Activated CD4-positive, alpha-beta memory T cell treated with anti-CD3 and anti-CD28 coated beads, Interleukin-2, amount 10 ng/mL, durations not matched to agents 7 days and 5 days (primary cell): Measurements from ENCODE around the gene MBD5. TPM values are rescaled to one million over a fixed set of nuclear protein-coding genes. Genes with fewer than 3 reads are reported as not detected.

ENCODE experiments used
- CTCF ChIA-PET: fragments of 350-600 bp; sonication (Branson Sonifier 250); formaldehyde crosslinking; loops from one replicate; lab custom pipeline; 2021; ENCODE audit warnings: antibody characterized with exemption, inconsistent platforms; lab: Charles Lee
- POLR2A ChIA-PET: fragments of 350-600 bp; sonication (Branson Sonifier 250); formaldehyde crosslinking; loops from one replicate; lab custom pipeline; 2021; ENCODE audit warnings: antibody characterized with exemption; lab: Charles Lee
- DNase-seq: peaks from one replicate; pipeline ENCODE4 v3.0.0-alpha.2; 2020
- H3K27ac Mint-ChIP-seq: one replicate; pipeline ENCODE4 v1.8.0; 2021; ENCODE audit warnings: mild to moderate bottlenecking, mixed read lengths
- H3K27me3 Mint-ChIP-seq: one replicate; pipeline ENCODE4 v1.8.0; 2021; ENCODE audit warnings: mixed read lengths
- H3K36me3 Mint-ChIP-seq: one replicate; pipeline ENCODE4 v1.8.0; 2021; ENCODE audit warnings: low read depth, mixed read lengths
- H3K4me1 Mint-ChIP-seq: one replicate; pipeline ENCODE4 v1.8.0; 2021; ENCODE audit warnings: mixed read lengths
- H3K4me3 Mint-ChIP-seq: one replicate; pipeline ENCODE4 v1.8.0; 2021; ENCODE audit warnings: mild to moderate bottlenecking, mixed read lengths
- H3K9me3 Mint-ChIP-seq: one replicate; pipeline ENCODE4 v1.8.0; 2021; ENCODE audit warnings: mixed read lengths
- total RNA-seq, 2 experiments: library from RNA; stranded (reverse); gene quantifications; one replicate each; pipeline ENCODE4 v1.2.3, GENCODE V29; 2021

MBD5 gene
- total RNA-seq, 2 experiments from 2014 or later = 30.7 to 35.8 TPM

DNA sequence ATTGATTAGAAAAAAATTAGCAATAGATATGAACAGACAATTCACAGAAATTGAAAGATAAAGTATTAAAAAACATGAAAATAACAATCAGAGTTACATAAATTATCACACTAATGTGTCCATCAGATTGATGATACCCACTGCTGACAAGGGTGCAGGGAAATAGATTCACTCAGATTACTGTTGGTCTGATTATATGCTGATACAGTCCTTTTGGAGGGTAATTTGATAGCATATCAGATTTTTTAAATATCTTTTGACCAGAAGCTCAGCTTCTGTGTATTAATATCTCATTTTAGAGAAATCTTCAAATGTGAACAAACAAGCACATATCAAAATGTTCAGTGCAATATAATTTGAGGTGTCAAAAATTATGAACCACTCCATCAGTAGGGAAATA, 465.8 kb downstream of the MBD5 start:
- no peak overlapping the region for H3K4me3 Mint-ChIP-seq
- H3K27ac Mint-ChIP-seq = no peak overlapping the region
- CTCF ChIA-PET = no interaction called here
- H3K27me3 Mint-ChIP-seq = no peaks in the 10 kb centered on the region
- no peaks in the 10 kb centered on the region for H3K4me1 Mint-ChIP-seq
- no peaks in the 10 kb centered on the region for H3K36me3 Mint-ChIP-seq
- POLR2A ChIA-PET = no interaction called here
- H3K9me3 Mint-ChIP-seq = no peaks in the 10 kb centered on the region
- DNase-seq = no peak

GRCh38 chr2:148487439-148487838, 466.5 kb downstream of the MBD5 start:
- no peak overlapping the region for H3K27ac Mint-ChIP-seq
- POLR2A ChIA-PET = no interaction called here
- H3K36me3 Mint-ChIP-seq = no peaks in the 10 kb centered on the region
- H3K9me3 Mint-ChIP-seq = no peaks in the 10 kb centered on the region
- no peaks in the 10 kb centered on the region for H3K27me3 Mint-ChIP-seq
- H3K4me3 Mint-ChIP-seq = no peak overlapping the region
- H3K4me1 Mint-ChIP-seq = no peaks in the 10 kb centered on the region
- CTCF ChIA-PET = no interaction called here
- no peak for DNase-seq

DNA sequence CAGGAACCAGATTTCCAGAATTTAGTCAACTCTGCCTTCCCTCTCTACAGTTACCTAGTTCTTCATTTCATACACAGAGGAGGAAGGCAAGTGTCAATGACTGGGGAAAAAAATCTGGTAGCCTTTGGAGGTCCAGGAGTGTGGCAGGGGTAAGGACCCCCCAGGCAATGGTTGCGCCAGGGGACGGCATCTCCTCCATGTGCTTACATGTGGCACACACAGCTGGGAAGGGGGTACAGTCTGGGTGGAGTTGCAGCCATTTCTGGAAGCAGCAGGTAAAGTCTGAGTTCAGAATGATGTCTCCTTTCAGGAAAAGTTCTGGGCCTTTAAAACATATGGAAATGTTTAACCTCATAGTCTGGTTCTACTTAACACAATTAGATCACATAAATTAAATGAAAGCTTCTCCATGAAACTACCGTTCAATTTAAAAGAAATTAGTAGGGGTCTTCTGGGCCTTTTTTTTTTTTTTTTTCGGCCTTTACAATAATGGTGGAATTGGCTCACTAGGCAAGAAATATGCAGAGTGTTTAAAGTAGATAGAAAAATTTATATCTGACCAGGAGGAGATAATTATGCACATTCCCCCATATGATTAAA, 470.0 kb downstream of the MBD5 start:
- Mint-ChIP-seq H3K4me1 (no peaks in the 10 kb centered on the region), H3K36me3 (no peaks in the 10 kb centered on the region), H3K9me3 (no peaks in the 10 kb centered on the region), H3K27me3 (no peaks in the 10 kb centered on the region), H3K27ac (no peak overlapping the region), H3K4me3 (no peak overlapping the region)
- ChIA-PET POLR2A (no interaction called here), CTCF (no interaction called here)
- DNase-seq = no peak

DNA sequence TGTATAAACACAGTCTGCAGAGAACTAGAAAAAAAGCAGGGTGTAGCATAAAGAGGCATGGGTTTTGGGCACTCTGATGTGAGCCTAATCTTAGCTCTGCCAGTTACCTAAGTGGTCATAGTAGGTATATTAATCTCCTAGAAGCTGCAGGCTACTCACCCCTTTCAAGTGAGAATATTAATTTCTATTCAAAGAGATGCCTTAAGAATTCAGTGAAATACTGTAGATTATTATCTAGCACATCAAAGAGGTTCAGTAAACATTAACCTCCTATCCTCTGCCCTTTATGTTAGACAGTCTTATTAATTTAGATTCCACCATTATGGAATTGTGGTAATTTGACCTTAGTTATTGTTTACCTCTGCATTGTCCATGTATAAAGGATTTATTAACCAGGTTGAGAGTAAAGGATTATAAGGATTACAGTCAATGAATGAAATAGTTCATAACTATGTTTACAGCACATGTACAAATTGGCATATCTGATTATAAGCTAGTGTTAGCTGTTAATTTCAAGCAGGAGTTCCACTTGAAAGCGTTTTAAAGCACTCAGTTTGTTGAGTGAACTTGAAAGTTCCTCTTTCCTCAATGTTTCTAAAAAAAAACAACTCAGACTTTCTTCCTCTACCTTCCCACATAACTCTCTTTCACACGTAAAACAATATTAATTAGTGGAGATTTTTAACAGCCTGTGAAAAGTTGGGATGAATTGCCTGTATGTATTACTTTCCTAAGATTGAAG, 473.1 kb downstream of the MBD5 start:
- H3K4me1 Mint-ChIP-seq = no peaks in the 10 kb centered on the region
- no peaks in the 10 kb centered on the region for H3K36me3 Mint-ChIP-seq
- no peaks in the 10 kb centered on the region for H3K27me3 Mint-ChIP-seq
- H3K9me3 Mint-ChIP-seq = no peaks in the 10 kb centered on the region
- CTCF ChIA-PET = interaction anchor here (1.4 kb wide), 1 partner anchor 11 kb away, joined by 4 read pairs; no protein-coding TSS in a partner anchor
- H3K27ac Mint-ChIP-seq = no peak overlapping the region
- H3K4me3 Mint-ChIP-seq = no peak overlapping the region
- DNase-seq = no peak
- POLR2A ChIA-PET = no interaction called here

DNA sequence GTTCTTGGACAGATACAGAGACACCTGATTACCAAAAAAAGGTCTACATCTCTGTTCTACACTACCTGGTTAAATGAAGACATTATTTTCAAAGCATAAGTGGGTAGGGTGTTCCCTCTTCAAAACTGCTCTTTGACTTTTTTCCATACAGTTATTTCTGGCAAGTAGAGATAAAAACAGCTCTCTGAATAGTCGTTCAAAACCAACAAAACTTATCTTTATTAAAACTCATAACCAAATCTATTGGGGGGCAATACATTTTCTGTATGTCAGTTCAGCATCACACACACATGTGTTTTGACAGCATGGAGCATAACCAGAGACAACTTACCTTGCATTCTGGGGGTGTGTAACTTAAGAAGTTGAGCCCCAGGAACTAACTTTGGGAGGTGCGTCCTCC, 474.7 kb downstream of the MBD5 start:
- Mint-ChIP-seq H3K36me3 (no peaks in the 10 kb centered on the region), H3K27ac (no peak overlapping the region), H3K4me3 (no peak overlapping the region), H3K9me3 (no peaks in the 10 kb centered on the region), H3K4me1 (no peaks in the 10 kb centered on the region), H3K27me3 (no peaks in the 10 kb centered on the region)
- CTCF ChIA-PET = interaction anchor here (5.0 kb wide), 1 partner anchor 13 kb away, joined by 30 read pairs; no protein-coding TSS in a partner anchor
- no peak for DNase-seq
- POLR2A ChIA-PET = interaction anchor here (1.1 kb wide), 1 partner anchor 13 kb away, joined by 3 read pairs; no protein-coding TSS in a partner anchor

- CTCF ChIA-PET = interaction anchor here (1.3 kb wide), 1 partner anchor 7 kb away, joined by 6 read pairs; no protein-coding TSS in a partner anchor
- no peaks in the 10 kb centered on the region for H3K4me1 Mint-ChIP-seq
- DNase-seq = no peak
- H3K4me3 Mint-ChIP-seq = no peak overlapping the region
- no peak overlapping the region for H3K27ac Mint-ChIP-seq
- H3K9me3 Mint-ChIP-seq = no peaks in the 10 kb centered on the region
- no peaks in the 10 kb centered on the region for H3K27me3 Mint-ChIP-seq
- POLR2A ChIA-PET = no interaction called here
- H3K36me3 Mint-ChIP-seq = no peaks in the 10 kb centered on the region
Measured at GRCh38 chr2:148501545-148501944, 480.7 kb downstream of the MBD5 start.

GRCh38 chr2:148503516-148503915, 482.6 kb downstream of the MBD5 start:
- DNase-seq = no peak
- no peaks in the 10 kb centered on the region for H3K27me3 Mint-ChIP-seq
- no peak overlapping the region for H3K4me3 Mint-ChIP-seq
- POLR2A ChIA-PET = no interaction called here
- CTCF ChIA-PET = interaction anchor here (0.6 kb wide), 1 partner anchor 493 kb away, joined by 5 read pairs; no protein-coding TSS in a partner anchor
- no peak overlapping the region for H3K27ac Mint-ChIP-seq
- H3K9me3 Mint-ChIP-seq = no peaks in the 10 kb centered on the region
- no peaks in the 10 kb centered on the region for H3K4me1 Mint-ChIP-seq
- H3K36me3 Mint-ChIP-seq = no peaks in the 10 kb centered on the region

DNA sequence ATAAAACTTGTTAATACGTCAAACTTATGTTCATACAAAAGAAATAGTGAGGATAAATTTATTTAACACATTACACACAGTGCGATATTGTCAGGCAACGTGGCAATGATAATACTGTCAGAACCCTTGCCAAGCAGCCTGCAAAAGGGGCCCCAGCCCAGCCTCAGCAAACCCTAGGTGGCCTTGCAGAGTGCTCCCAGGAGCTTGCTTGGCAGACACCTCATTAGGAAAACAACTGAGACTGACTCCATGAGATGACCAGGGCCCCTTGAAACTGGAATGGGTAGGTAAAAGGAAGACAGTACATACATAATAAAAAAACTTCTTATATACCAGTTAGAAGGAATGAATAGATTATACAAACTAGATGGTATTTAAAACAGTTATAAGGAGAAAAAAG, 487.1 kb downstream of the MBD5 start:
- POLR2A ChIA-PET = interaction anchor here (1.3 to 2.8 kb wide), 2 partner anchors 12 to 136 kb away, joined by 3 to 11 read pairs; partner anchors contain the start of gene EPC2
- CTCF ChIA-PET = interaction anchor here (2.7 to 3.2 kb wide), 3 partner anchors 10 to 518 kb away, joined by 30 to 60 read pairs (median 36); no protein-coding TSS in a partner anchor

GRCh38 chr2:148508878-148509287, 488.0 kb downstream of the MBD5 start:
- Mint-ChIP-seq H3K27ac (no peak overlapping the region), H3K27me3 (no peaks in the 10 kb centered on the region), H3K4me3 (peak overlapping the region; percentile 58), H3K4me1 (peaks cover 17% of the 10 kb centered on the region), H3K36me3 (no peaks in the 10 kb centered on the region), H3K9me3 (no peaks in the 10 kb centered on the region)
- CTCF ChIA-PET = interaction anchor here (0.6 to 3.2 kb wide), 39 partner anchors 8 to 597 kb away, joined by 3 to 60 read pairs (median 4); no protein-coding TSS in a partner anchor
- POLR2A ChIA-PET = interaction anchor here (1.0 to 2.8 kb wide), 8 partner anchors 13 to 519 kb away, joined by 3 to 11 read pairs (median 4); partner anchors contain the start of gene EPC2
- no peak for DNase-seq

More for the DNA sequence above, 487.1 kb downstream of the MBD5 start:
- no peak for DNase-seq
- Mint-ChIP-seq H3K36me3 (no peaks in the 10 kb centered on the region), H3K9me3 (no peaks in the 10 kb centered on the region), H3K27me3 (no peaks in the 10 kb centered on the region), H3K4me3 (no peak overlapping the region), H3K27ac (no peak overlapping the region), H3K4me1 (peaks cover 17% of the 10 kb centered on the region)

DNA sequence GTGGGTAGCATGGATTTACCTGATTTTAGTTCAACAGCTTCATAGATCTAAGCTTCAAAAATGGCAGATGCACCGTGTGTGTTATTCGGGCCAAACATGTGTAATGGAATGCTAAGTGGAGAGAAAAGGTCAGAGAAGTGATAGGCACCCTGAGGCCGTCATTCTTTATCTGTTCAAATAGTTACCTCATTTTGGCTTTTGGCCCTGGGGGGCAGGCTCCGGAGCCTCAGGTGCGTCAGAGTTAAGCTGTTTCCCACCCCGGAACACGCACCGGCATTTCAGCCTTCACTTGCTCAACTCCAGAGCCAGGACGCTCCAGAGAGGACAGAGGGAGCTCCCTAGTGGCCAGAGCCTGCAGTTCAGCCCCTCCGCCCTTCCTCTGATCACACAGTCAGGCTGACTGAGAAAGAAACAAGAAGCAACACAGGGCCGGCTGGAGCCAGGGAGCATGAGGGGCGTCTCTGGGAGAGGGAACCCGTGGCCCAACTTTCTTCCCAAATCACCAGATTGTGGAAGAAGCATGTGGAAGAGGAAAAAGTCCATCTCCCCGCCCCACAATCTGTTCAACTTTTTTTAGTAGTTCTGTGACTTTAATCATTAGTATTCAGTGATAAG, 488.5 kb downstream of the MBD5 start:
- CTCF ChIA-PET = interaction anchor here (0.6 to 3.2 kb wide), 39 partner anchors 9 to 598 kb away, joined by 3 to 60 read pairs (median 4); no protein-coding TSS in a partner anchor
- H3K9me3 Mint-ChIP-seq = no peaks in the 10 kb centered on the region

DNA sequence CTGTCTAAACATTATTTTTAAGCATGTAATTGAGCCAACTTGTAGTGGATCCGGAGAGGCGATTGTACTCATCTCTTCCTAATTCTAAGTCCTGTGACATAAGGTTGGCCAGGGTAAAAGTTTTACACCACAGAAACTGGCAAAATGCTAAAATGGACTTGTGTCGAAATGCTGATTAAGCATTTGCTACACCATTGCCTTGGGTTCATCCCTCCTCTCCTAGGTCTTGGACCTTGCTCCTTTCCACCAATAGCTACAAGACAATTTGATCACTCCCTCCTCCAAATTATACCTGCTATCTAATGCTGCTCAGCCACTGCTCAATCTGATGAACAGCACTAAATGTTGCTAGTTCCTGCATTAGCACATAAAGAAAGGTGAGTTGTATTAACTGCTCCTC, 491.0 kb downstream of the MBD5 start:
- Mint-ChIP-seq H3K4me3 (no peak overlapping the region), H3K4me1 (peaks cover 25% of the 10 kb centered on the region), H3K36me3 (peaks cover 4% of the 10 kb centered on the region), H3K27me3 (no peaks in the 10 kb centered on the region), H3K9me3 (no peaks in the 10 kb centered on the region), H3K27ac (no peak overlapping the region)
- CTCF ChIA-PET = no interaction called here
- DNase-seq = no peak
- POLR2A ChIA-PET = no interaction called here

More for the DNA sequence above, 488.5 kb downstream of the MBD5 start:
- Mint-ChIP-seq H3K4me3 (peak overlapping the region; percentile 58), H3K36me3 (no peaks in the 10 kb centered on the region), H3K4me1 (peaks cover 17% of the 10 kb centered on the region), H3K27me3 (no peaks in the 10 kb centered on the region), H3K27ac (no peak overlapping the region)
- peak; percentile 88 for DNase-seq
- POLR2A ChIA-PET = interaction anchor here (0.6 to 2.8 kb wide), 11 partner anchors 13 to 520 kb away, joined by 3 to 11 read pairs (median 4); partner anchors contain the start of gene EPC2

- Mint-ChIP-seq H3K9me3 (no peaks in the 10 kb centered on the region), H3K4me3 (no peak overlapping the region), H3K27ac (no peak overlapping the region), H3K36me3 (peaks cover 4% of the 10 kb centered on the region), H3K27me3 (no peaks in the 10 kb centered on the region), H3K4me1 (peaks cover 25% of the 10 kb centered on the region)
- no peak for DNase-seq
- ChIA-PET CTCF (no interaction called here), POLR2A (no interaction called here)
Measured at GRCh38 chr2:148512501-148512900, 491.6 kb downstream of the MBD5 start.

GRCh38 chr2:148513427-148513826, 492.5 kb downstream of the MBD5 start:
- no peak for DNase-seq
- H3K27me3 Mint-ChIP-seq = no peaks in the 10 kb centered on the region
- no peak overlapping the region for H3K4me3 Mint-ChIP-seq
- ChIA-PET POLR2A (no interaction called here), CTCF (no interaction called here)
- H3K9me3 Mint-ChIP-seq = no peaks in the 10 kb centered on the region
- H3K36me3 Mint-ChIP-seq = peaks cover 4% of the 10 kb centered on the region
- no peak overlapping the region for H3K27ac Mint-ChIP-seq
- peaks cover 25% of the 10 kb centered on the region for H3K4me1 Mint-ChIP-seq
